ELF-1 (cell line): ENCODE measurements around the gene PSD4.

Experiments used
- DNase-seq: peaks from one replicate; pipeline ENCODE4 v3.0.0-alpha.2; 2016; ENCODE audit warnings: low read depth, low spot score

The PSD4 gene

DNA sequence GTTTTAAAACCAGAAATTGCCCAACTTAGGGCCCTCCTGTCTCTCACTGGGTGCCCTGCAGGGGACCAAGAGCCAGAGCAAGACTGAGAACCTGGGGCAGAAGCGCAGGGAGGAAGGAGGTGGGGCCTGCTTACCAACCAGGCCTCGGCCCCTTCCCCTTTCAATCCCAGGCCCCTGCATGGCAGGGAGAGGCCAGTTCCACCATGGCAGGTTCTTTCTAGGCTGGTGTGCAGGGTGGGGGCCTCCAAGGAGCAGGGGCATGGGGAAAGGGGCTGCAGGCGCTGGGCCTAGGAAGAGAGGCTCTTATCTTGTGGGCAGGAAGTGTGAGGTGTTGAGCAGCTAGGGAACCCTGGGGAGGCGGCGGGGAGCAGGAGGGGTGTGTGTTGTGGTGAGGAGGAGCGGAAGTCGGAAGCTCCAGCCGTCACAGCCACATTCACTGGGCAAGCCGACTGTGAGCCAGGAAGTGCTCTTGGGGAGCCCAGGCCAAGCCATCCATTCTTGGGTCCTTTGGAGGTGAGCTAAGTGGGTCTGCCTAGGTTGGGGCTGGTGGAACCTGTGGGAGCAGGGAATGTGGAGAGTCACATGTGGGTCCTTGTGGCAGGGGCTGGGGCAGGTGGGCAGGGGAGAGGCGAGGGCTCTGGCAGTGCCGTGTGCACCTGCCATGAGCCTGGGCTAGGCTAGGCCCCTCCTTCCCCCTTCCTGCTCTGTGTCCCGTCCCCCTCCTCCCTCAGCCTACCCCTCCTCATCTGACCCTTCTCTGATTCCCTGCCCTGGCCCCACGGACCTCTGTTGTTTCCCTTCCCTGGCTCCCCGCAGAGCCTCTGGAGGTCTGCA, at the start of gene PSD4:
TSS of gene PSD4 (plus strand) at position 430 of the 834 bp plus-strand sequence. CDS start 8,486 bp downstream, outside the sequence.
- DNase-seq = no peak

- no peak for DNase-seq
Observed at GRCh38 chr2:113124181-113124961, 49.4 kb upstream of the PSD4 start.

DNA sequence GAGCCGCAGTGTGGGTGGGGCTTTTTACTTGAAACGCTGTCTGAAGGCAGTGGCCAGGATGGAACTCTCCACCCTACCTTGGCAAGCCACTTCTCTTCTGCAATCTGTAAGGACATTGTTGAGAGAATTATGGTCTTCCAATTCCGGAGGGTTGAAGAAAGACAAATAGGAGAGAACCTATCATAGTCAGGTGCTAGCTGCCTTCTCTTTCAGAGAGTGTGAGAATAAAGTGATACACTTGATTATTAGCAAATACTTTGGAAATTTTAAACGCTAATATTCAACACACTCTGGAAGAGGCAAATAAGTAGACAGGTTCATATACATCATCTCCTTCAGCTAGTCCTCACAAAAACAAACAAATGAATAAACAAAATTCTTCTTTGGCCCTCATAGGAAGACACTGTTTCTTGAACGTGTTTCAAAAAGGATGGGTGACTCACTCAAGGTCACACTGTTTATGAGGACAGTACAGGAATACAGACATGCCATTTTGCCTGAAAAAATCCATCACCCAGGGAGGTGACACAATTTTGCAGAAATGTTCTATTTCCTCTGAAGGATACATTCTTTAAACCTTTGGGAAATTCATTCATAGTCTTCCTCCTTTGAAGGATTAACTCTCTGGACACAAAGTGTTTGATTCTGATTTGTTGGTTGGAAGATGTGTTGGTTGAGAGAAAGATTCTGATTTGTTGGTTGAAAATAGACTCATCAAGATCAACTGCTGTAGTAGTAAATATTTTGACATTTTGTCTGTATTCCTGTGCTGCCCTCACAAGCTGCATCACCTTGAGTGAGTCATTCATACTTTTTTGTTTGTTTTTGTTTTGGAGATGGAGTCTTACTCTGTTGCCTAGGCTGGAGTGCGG, 48.6 kb upstream of the PSD4 start:
- no peak for DNase-seq

DNA sequence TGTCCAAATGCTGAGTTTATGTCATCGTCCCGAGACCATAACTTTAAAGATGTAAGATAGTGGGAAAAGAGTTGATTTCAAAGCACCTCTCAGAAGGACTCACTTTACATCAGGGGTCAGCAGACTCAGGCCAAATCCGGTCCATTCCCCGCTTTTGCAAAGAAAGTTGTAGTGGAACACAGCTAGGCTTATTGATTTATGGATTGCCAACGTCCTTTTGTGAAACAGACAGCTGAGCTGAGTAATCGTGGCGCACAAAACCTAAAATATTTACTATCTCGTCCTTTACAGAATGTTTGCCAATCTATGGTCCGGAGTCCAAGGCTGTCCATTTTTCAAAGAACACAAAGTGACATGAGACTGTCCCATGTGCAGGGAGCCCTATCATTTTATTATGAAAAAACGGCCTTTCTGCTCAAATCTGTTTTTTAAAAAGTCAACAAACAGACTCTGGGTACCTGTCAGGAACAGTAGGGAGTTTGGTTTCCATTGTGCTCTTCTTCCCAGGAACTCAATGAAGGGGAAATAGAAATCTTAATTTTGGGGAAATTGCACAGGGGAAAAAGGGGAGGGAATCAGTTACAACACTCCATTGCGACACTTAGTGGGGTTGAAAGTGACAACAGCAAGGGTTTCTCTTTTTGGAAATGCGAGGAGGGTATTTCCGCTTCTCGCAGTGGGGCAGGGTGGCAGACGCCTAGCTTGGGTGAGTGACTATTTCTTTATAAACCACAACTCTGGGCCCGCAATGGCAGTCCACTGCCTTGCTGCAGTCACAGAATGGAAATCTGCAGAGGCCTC, 46.7 kb upstream of the PSD4 start, which contains the start of gene IL1RN:
TSS of gene IL1RN (plus strand) at position 754 of the 801 bp plus-strand sequence. CDS start at position 781, 27 bp downstream.
- no peak for DNase-seq

DNA sequence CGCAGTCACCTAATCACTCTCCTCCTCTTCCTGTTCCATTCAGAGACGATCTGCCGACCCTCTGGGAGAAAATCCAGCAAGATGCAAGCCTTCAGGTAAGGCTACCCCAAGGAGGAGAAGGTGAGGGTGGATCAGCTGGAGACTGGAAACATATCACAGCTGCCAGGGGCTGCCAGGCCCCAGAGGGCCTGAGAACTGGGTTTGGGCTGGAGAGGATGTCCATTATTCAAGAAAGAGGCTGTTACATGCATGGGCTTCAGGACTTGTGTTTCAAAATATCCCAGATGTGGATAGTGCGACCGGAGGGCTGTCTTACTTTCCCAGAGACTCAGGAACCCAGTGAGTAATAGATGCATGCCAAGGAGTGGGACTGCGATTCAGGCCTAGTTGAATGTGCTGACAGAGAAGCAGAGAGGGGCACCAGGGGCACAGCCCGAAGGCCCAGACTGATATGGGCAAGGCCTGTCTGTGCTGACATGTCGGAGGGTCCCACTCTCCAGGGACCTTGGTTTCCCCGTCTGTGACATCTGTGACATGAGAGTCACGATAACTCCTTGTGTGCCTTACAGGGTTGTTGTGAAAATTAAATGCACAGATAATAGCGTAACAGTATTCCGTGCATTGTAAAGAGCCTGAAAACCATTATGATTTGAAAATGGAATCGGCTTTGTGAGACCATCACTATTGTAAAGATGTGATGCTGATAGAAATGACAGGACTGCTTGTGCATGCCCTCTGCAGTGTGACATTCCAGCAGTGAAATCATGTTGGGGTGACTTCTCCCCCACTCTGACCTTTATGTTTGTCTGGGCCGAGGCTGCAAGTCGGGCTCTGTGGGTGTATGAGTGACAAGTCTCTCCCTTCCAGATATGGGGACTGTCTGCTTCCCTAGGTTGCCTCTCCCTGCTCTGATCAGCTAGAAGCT, 45.9 kb upstream of the PSD4 start:
- no peak for DNase-seq

GRCh38 chr2:113129519-113130078, 44.2 kb upstream of the PSD4 start:
- no peak for DNase-seq

DNA sequence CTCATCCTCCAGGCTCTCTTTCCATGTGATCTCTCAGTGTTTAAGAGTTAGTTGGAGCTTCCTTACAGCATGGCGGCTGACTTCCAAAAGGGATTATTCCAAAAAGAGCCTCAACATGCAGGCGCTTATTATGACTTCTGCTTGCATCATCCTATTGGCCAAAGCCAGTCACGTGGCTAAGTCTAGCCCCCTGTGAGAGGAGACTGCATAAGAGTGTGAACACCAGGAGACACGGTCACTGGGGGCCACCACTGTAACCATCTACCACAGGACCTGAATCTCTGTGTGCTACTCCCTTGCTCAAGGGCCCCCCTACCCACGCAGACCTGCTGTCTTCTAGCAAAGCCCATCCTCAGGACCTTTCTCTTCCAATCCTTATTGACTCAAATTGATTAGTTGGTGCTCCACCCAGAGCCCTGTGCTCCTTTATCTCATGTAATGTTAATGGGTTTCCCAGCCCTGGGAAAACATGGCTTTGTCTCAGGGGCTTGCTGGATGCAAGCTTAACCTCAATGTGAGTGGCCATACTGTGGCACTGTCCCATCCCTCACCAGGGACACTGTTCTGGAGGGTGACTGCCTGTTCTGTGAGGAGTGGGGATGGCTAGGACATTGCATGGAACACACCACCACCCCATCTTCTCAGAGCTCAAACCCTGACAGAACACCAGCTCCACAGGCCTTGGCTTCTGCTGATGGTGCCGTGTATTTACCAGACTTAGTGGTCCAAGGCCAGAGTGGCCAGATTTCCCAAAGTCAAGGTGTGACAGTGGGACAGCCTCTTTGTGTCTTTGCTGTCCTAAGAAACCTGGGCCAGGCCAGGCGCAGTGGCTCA, 42.2 kb upstream of the PSD4 start:
- DNase-seq = no peak

- no peak for DNase-seq
Observed at GRCh38 chr2:113132414-113133021, 41.3 kb upstream of the PSD4 start.

GRCh38 chr2:113133704-113134598, 39.8 kb upstream of the PSD4 start:
- DNase-seq = no peak

- DNase-seq = no peak
Observed at GRCh38 chr2:113134717-113135116, 39.1 kb upstream of the PSD4 start.

DNA sequence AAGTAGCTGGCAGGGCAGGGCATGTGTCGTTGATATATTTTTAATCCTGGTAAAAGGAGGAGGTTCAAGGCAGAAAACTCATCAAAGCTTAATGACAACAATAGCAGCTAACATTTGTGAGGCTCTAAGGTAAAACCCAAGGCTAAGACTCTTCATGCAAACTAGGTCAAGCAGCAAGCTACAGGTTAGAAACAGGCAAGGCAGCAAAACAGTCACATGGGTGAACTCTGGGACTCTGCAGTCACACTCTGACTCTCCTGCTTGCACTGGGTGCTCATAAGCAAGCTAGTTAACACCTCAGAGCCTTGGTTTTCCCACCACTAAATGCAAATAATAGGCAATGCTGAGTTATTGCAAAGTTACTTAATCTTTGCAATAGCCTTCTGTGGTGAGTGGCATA, 38.5 kb upstream of the PSD4 start:
- DNase-seq = no peak

GRCh38 chr2:113136828-113137775, 36.7 kb upstream of the PSD4 start:
- DNase-seq = peak; percentile 43

DNA sequence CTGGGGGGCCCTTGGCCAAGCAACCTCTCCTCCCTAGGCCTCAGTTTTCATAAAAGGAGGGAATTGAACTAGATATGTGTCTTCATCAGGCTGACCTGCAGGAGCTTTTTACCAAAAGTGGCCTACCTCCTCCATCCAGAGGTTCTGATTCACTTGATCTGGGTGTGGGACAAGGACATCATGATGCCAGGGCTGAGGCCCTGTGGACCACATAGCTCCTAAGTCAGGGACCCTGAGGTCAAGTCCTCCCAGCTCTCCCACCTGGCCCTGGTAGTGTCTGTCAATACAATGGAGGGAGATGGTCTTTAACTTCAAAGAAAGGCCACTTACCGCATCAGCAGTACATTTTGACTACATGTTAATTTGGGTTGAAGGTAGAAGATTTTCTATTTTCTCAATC, 35.9 kb upstream of the PSD4 start:
- DNase-seq = no peak

GRCh38 chr2:113138428-113139322, 35.1 kb upstream of the PSD4 start:
- peak; percentile 63 for DNase-seq

GRCh38 chr2:113141451-113141850, 32.3 kb upstream of the PSD4 start:
- no peak for DNase-seq
